Activated T-helper 1 cell treated with Interleukin-2 at 50 U/mL for 16 hours (primary cell): ENCODE results near the gene NSD1.

ENCODE experiments used
- DNase-seq: peaks from one replicate; pipeline ENCODE4 v3.0.0-alpha.2; 2020; ENCODE audit warnings: low read depth

Gene NSD1

DNA sequence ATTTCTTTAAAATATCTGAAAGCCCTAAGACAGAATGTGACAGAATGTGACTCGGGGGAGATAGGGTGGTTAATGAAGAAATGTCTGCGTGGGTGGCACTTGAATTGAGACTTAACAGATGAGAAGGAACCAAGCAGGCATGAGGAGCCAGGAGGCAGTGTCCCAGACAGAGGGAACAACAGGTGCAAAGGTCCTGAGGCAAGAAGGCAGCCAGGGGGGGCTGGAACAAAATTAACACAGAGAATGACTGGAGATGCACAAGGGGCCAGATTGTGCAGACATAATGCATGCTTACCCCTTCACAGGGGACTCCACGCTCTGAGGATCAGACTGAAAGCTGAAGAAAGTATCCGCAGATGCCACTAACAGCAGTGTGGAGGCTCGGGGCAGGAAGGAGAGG, 216.2 kb downstream of the NSD1 start:
- no peak for DNase-seq
